ENCODE results near the gene C16orf46.

The C16orf46 gene

GRCh38 chr16:81014672-81015071, 62.4 kb downstream of the C16orf46 start:
- no peaks in the 10 kb centered on the region for H3K27me3 ChIP-seq (ENCODE audit: insufficient read depth, low read length)
- no peaks in the 10 kb centered on the region for H3K4me1 ChIP-seq (ENCODE audit: control insufficient read depth, insufficient read depth, low read length, unreplicated experiment)
- H3K36me3 ChIP-seq (ENCODE audit: insufficient read depth, low read length) = peaks cover 37% of the 10 kb centered on the region; the same call in 1 of the 2 replicates
- H3K27ac ChIP-seq (ENCODE audit: low read depth, low read length) = no peak overlapping the region
- no peak overlapping the region for H3K4me3 ChIP-seq (ENCODE audit: low read depth, low read length)
- H3K79me2 ChIP-seq (ENCODE audit: control insufficient read depth, insufficient read depth, low read length, unreplicated experiment) = peaks cover 26% of the 10 kb centered on the region
- no peak overlapping the region for H2AFZ ChIP-seq (ENCODE audit: low read length, unreplicated experiment)

- no peak overlapping the region for H2AFZ ChIP-seq (ENCODE audit: low read length, unreplicated experiment)
- H3K4me1 ChIP-seq (ENCODE audit: control insufficient read depth, insufficient read depth, low read length, unreplicated experiment) = peaks cover 7% of the 10 kb centered on the region
- H3K36me3 ChIP-seq (ENCODE audit: insufficient read depth, low read length) = peaks cover 32% of the 10 kb centered on the region; the same call in 1 of the 2 replicates
- peaks cover 43% of the 10 kb centered on the region for H3K79me2 ChIP-seq (ENCODE audit: control insufficient read depth, insufficient read depth, low read length, unreplicated experiment)
- no peak overlapping the region for H3K27ac ChIP-seq (ENCODE audit: low read depth, low read length)
- H3K27me3 ChIP-seq (ENCODE audit: insufficient read depth, low read length) = no peaks in the 10 kb centered on the region
- H3K4me3 ChIP-seq (ENCODE audit: low read depth, low read length) = no peak overlapping the region
Measured at GRCh38 chr16:81012974-81013373, 64.1 kb downstream of the C16orf46 start.
